Tibial artery (tissue), 4 donors: ENCODE measurements around the gene ATP8B3.
A peak's percentile ranks its signal among the peaks of the same experiment; 100 is the strongest.

Source experiments
- DNase-seq, 2 donors: peaks; one replicate each; pipeline ENCODE4 v3.0.0-alpha.2; 2019
- H3K27ac ChIP-seq, 2 donors: fragments of 200-600 bp; sonication (generic) in 1 of 2; 1 replicate in 1 of 2; 2 replicates in 1 of 2; pipeline ENCODE4 v1.5.1; 2018 to 2019; ENCODE audit warnings: mild to moderate bottlenecking in 1 of 2
- H3K27me3 ChIP-seq, 2 donors: fragments of 200-600 bp; sonication (generic) in 1 of 2; one replicate each; pipeline versions ENCODE4 v1.5.1 to v1.6.0; 2016 to 2019
- H3K36me3 ChIP-seq, 3 donors: fragments of 200-600 bp; sonication (generic) in 2 of 3; one replicate each; pipeline ENCODE4 v1.5.1; 2016 to 2019; ENCODE audit warnings: mild to moderate bottlenecking in 2 of 3
- H3K4me1 ChIP-seq, 4 donors: fragments of 200-600 bp; sonication (generic) in 2 of 4; 1 replicate in 3 of 4; 2 replicates in 1 of 4; pipeline ENCODE4 v1.5.1; 2016 to 2019
- H3K4me3 ChIP-seq, 2 donors: fragments of 200-600 bp; sonication (generic) in 1 of 2; 1 replicate in 1 of 2; 2 replicates in 1 of 2; pipeline ENCODE4 v1.5.1; 2018 to 2019; ENCODE audit warnings: mild to moderate bottlenecking in 2 of 2
- H3K9me3 ChIP-seq, 3 donors: fragments of 200-600 bp; sonication (generic) in 1 of 3; one replicate each; pipeline ENCODE4 v1.5.1; 2016 to 2019
- CTCF ChIP-seq, 2 experiments: fragments of 200-600 bp in 1 of 2; fragments of 450-650 bp in 1 of 2; IDR thresholded peaks; one replicate each; pipeline ENCODE4 v1.5.1; 2017 to 2019; ENCODE audit warnings: antibody characterized with exemption in 2 of 2, mild to moderate bottlenecking in 1 of 2, moderate library complexity in 1 of 2
- intact Hi-C: fragments of 100-400 bp; cut with DNase I; formaldehyde crosslinking; loops from one replicate; pipeline ENCODE4 v1.15.0; 2023; ENCODE audit warnings: low total_unique reads

Gene ATP8B3

GRCh38 chr19:1849886-1850398 lies 37.9 kb upstream of the ATP8B3 start:
- intact Hi-C loops, result no loop called here
- Histone ChIP-seq H3K36me3 (peaks cover 0 to 11% (median 0%) of the 10 kb centered on the region in 3 donors), H3K27ac (no peak overlapping the region), H3K27me3 (peaks cover 0 to 3% of the 10 kb centered on the region in 2 donors), H3K4me1 (peaks cover 0 to 59% (median 37%) of the 10 kb centered on the region in 4 donors), H3K4me3 (no peak overlapping the region), H3K9me3 (no peaks in the 10 kb centered on the region)
- TF ChIP-seq CTCF (IDR thresholded peaks at IDR 0.05), result no peak
- no peak for DNase-seq

GRCh38 chr19:1849132-1849474 lies 37.0 kb upstream of the ATP8B3 start:
- Histone ChIP-seq H3K27me3 (no peaks in the 10 kb centered on the region), H3K36me3 (peaks cover 0 to 7% (median 0%) of the 10 kb centered on the region in 3 donors), H3K4me3 (no peak overlapping the region), H3K9me3 (no peaks in the 10 kb centered on the region), H3K27ac (no peak overlapping the region), H3K4me1 (peaks cover 0 to 61% (median 44%) of the 10 kb centered on the region in 4 donors)
- no peak for TF ChIP-seq CTCF (IDR thresholded peaks at IDR 0.05)
- DNase-seq, result no peak
- intact Hi-C loops, result no loop called here

GRCh38 chr19:1848399-1849131 lies 36.5 kb upstream of the ATP8B3 start, which contains the start of gene REXO1:
TSS of gene REXO1 (minus strand) at chr19:1848483. CDS start at chr19:1848358, 125 bp downstream.
- Histone ChIP-seq H3K4me3 (peak within 1 kb of the TSS; percentile 95 to 99), H3K36me3 (peaks cover 0 to 4% (median 0%) of the 10 kb centered on the region in 3 donors), H3K27me3 (no peaks in the 10 kb centered on the region), H3K27ac (peak within 1 kb of the TSS; percentile 95 to 98), H3K4me1 (peaks cover 0 to 62% (median 44%) of the 10 kb centered on the region in 4 donors), H3K9me3 (no peaks in the 10 kb centered on the region)
- peak; percentile 92 to 96 for DNase-seq
- TF ChIP-seq CTCF (IDR thresholded peaks at IDR 0.05), result peak; percentile 85 to 91
- intact Hi-C loops, result no loop called here

GRCh38 chr19:1847684-1848398 lies 35.8 kb upstream of the ATP8B3 start:
- no peaks in the 10 kb centered on the region for H3K9me3 ChIP-seq
- intact Hi-C loops, result no loop called here
- H3K27me3 ChIP-seq, result no peaks in the 10 kb centered on the region
- peak in 1 of 2 donors; percentile 69 for DNase-seq
- peaks cover 0 to 62% (median 48%) of the 10 kb centered on the region in 4 donors for H3K4me1 ChIP-seq
- peaks cover 0 to 4% (median 0%) of the 10 kb centered on the region in 3 donors for H3K36me3 ChIP-seq
- TF ChIP-seq CTCF (IDR thresholded peaks at IDR 0.05), result no peak
- H3K27ac ChIP-seq, result peak overlapping the region; percentile 95 to 98
- H3K4me3 ChIP-seq, result peak overlapping the region; percentile 95 to 99

GRCh38 chr19:1847348-1847683 lies 35.2 kb upstream of the ATP8B3 start:
- H3K9me3 ChIP-seq, result no peaks in the 10 kb centered on the region
- peak overlapping the region; percentile 95 to 99 for H3K4me3 ChIP-seq
- peaks cover 0 to 4% (median 0%) of the 10 kb centered on the region in 3 donors for H3K36me3 ChIP-seq
- TF ChIP-seq CTCF (IDR thresholded peaks at IDR 0.05), result no peak
- DNase-seq, result no peak
- peaks cover 0 to 62% (median 52%) of the 10 kb centered on the region in 4 donors for H3K4me1 ChIP-seq
- H3K27me3 ChIP-seq, result no peaks in the 10 kb centered on the region
- peak overlapping the region in 1 of 2 donors; percentile 95 for H3K27ac ChIP-seq
- intact Hi-C loops, result no loop called here
